Posterior cingulate gyrus (tissue), 11 donors: Measurements from ENCODE around the gene RPA3.

Experiments used
- DNase-seq, 10 donors: peaks; one replicate each; pipeline versions ENCODE4 v3.0.0 to v3.0.0-alpha.2; 2020 to 2021; ENCODE audit warnings: mixed read lengths in 3 of 10
- intact Hi-C: fragments of 100-400 bp; cut with DNase I; formaldehyde crosslinking; loops from one replicate; pipeline ENCODE4 v1.15.1; 2023

The RPA3 gene

DNA sequence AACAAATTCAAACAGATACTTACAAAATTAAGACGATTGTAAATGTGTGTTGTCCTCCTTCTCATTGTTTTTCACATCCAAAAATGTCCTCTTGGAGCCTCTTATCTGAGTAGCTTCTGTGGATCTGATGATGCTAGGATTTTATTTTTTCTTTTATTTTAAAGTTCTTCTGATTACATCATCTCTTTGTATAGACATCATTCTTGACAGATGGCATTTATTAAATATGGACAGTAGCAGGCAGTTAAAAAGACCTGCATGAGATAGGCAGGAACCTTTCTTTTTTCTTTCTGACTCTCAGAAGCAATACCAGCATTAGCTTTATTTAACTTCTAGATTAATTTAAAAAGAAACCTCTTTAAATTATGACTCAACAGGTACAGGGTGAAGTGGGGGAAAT is at the start of gene RPA3:
TSS of gene RPA3 (minus strand) at position 116 of the 400 bp plus-strand sequence. CDS start 78,189 bp downstream, outside the sequence.
- no peak for DNase-seq
- intact Hi-C loops = no loop called here

- DNase-seq = no peak
- intact Hi-C loops = no loop called here
These were observed 48.3 kb upstream of the RPA3 start for GRCh38 chr7:7766671-7767070.

DNA sequence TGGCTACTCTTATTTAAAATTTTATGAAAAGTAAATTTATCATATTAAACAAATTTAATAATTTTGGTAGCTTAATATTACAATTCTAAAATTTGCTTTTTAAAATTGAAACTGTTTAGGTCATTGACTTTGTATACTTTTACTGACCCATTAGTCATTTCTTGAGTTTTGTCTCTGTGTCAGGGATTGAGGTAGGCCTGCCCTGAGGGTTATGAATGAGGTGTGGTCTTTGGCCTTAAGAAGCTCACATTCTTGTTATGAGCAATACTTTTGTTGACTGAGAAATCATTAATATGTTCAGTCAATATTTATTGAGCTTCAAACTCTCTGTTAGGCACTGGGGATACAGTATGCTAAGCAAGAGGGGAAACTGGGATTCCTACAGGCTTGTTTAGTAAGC is 47.0 kb upstream of the RPA3 start:
- intact Hi-C loops = no loop called here
- no peak for DNase-seq

- intact Hi-C loops = loop anchor here (5.0 kb wide), 1 partner anchor 82 kb away; no protein-coding TSS in a partner anchor
- no peak for DNase-seq
These were observed 46.4 kb upstream of the RPA3 start for GRCh38 chr7:7764520-7765396.

- no peak for DNase-seq
- intact Hi-C loops = loop anchor here (5.0 kb wide), 1 partner anchor 80 kb away; no protein-coding TSS in a partner anchor
These were observed 43.8 kb upstream of the RPA3 start for GRCh38 chr7:7761974-7762779.

DNA sequence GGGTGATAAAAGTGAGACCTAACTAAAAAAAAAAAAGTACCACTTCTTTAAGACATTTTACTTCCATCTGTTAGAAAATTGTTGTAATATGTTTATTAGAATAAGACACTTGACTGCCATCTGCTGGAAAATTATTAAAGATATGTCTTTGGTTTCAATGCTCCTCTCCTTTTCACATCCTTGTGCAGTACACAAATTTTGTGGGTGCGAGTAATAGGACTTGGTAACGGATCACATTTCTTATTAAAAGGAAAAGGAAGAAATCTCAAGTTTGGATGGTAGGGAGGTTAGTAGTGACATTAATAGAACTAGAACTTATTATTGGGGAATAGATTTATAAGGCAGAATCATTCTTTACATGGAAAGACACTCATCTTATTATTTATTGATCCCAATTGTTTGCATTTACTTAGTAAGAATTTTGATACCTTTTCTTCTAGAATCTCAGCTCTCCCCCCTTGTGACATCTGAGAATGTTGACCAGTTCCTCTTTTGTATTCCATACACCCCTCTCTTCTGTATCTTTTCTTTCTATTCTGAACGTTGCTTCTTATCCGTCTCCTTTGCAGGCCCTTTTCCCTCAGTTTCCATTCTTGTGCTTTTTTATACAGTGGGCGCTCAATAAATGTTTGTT is 43.0 kb upstream of the RPA3 start:
- intact Hi-C loops = loop anchor here (5.0 kb wide), 1 partner anchor 79 kb away; no protein-coding TSS in a partner anchor
- no peak for DNase-seq

GRCh38 chr7:7757576-7757975 is 39.2 kb upstream of the RPA3 start:
- intact Hi-C loops = no loop called here
- no peak for DNase-seq

- intact Hi-C loops = no loop called here
- DNase-seq = no peak
These were observed 38.2 kb upstream of the RPA3 start for GRCh38 chr7:7756577-7756976.

DNA sequence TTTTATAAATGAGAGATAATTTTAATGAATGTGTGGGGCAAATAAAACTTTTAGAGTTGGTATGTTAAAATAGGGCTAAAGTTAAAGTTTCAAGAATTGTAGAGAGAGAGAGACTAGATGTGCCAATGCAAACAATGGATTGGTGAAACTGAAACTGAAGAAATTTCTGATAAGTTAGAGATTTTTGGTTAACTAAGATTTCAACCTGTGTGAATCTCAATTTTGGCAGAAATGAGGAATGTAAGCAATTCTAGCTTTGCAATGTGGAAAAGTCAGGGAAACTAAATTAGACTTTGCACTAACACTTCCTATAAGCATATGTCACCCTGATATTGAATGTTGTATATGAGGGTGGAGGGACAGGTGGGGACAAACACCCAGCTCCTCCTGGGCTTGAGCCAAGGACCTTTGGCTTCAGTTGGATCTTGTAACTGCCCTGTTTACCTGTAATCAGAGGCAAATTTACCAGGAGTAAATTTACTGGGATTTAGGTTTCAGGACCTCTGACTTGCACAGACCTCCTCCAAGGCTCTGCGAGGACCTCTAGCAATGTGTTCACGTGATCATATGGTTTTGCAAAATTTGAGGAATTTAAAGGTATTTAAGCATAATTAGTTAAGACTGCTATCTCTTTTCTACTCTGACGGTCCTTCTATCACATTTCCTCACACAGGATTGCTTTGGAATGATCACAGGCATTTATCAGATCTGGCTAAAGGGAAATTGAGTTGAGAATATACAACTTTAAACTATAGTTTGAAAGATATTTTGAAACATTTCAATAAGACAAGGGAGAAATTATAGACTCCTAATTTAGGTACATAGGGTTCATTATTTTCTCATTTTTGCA is 33.1 kb upstream of the RPA3 start:
- intact Hi-C loops = no loop called here
- DNase-seq = no peak

GRCh38 chr7:7750571-7751242 is 32.3 kb upstream of the RPA3 start:
- no peak for DNase-seq
- intact Hi-C loops = no loop called here

GRCh38 chr7:7746458-7746857 is 28.1 kb upstream of the RPA3 start:
- DNase-seq = no peak
- intact Hi-C loops = no loop called here

DNA sequence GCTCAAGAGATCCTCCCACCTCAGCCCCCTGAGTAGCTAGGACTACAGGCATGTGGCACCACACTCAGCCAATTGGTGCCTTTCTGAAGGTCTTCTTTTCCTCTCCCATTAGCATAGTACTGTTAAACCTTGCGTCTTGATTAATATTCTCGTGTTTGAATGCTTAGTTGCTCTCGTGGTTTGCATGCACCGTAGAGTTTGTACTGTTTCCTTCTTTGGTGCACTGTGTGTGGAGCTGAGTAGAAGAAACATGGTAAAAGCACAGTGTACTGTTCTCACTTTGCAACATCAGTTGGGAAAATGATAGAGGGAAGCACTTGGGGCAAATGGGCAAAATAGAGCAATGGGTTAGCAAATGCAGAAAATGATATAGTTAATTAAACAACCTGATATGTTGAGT is 27.6 kb upstream of the RPA3 start:
- intact Hi-C loops = no loop called here
- DNase-seq = no peak

GRCh38 chr7:7745258-7745657 is 26.9 kb upstream of the RPA3 start:
- DNase-seq = no peak
- intact Hi-C loops = no loop called here

DNA sequence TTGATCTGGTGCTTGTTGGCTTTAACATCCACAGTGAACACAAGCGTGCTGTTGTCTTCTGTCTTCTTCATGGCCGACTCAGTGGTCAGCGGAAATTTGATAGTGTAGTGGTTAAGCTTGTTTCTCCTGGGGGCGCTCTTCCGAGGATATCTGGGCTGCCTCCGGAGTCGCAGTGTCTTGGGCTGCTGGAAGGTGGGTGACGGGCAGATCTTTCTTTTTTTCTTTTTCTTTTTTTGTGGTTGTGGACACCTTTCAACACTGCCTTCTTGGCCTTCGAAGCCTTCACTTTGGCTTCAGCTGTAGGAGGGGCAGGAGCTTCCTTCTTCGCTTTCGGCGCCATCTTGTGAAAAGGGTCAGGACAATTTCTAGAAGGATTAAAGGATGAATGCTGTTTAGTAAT is 23.8 kb upstream of the RPA3 start:
- no peak for DNase-seq
- intact Hi-C loops = no loop called here

- DNase-seq = no peak
- intact Hi-C loops = no loop called here
These were observed 21.6 kb upstream of the RPA3 start for GRCh38 chr7:7740037-7740355.

- intact Hi-C loops = no loop called here
- DNase-seq = no peak
These were observed 21.0 kb upstream of the RPA3 start for GRCh38 chr7:7739204-7740036.

DNA sequence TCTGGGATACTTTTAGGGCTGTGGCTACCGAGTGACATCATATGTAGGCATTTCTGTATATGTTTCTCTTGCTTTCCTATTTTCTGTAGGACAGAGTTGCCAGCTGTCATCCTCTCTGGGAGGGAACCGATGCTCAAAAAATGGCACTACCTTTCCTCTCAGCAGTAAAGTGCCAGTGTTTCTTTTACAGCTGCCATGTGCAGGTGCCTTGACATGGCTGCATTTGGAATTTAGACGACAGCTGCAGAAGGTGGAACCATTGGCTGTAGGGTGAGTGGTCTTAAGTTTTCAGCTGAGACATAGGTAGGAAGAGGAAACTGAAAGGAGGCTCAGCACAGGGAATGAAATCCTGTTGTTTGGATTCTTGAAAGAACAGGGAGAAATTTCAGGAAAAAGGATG is 20.2 kb upstream of the RPA3 start:
- no peak for DNase-seq
- intact Hi-C loops = no loop called here

- intact Hi-C loops = no loop called here
- DNase-seq = no peak
These were observed 19.8 kb upstream of the RPA3 start for GRCh38 chr7:7738177-7738576.

DNA sequence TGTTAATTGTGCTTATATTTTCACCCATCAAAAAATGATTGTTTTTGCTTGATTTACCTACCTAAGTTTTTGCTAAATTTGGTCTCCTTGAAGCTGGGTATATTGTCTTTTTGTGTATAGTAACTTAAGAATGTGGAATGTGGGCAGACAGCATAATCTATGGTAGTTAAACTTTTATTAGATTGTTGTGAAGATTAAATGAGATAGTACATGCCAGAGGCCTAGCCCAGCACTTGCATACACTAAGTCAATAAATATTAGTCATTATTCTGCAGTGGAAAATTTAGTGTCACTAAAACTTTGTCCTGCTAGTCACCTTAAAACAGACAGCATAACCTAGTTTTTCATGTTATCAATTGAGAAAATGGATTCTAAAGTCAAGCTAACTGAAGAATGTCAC is 19.3 kb upstream of the RPA3 start:
- intact Hi-C loops = no loop called here
- no peak for DNase-seq
